Right lobe of liver (tissue), 4 donors: ENCODE measurements around the gene CASKIN1.

ENCODE experiments used
- POLR2A ChIP-seq: fragments of 450-650 bp; IDR thresholded peaks from one replicate; pipeline ENCODE4 v1.6.1; 2017; ENCODE audit warnings: antibody characterized with exemption, mild to moderate bottlenecking
- TF ChIP-seq, protein P1 (sequence below), 4 donors: fragments of 200-600 bp in 3 of 4; fragments of 450-650 bp in 1 of 4; IDR thresholded peaks; one replicate each; pipeline versions ENCODE4 v1.5.1 to v1.8.0; 2016 to 2022; ENCODE audit warnings: antibody characterized with exemption in 4 of 4, mild to moderate bottlenecking in 2 of 4
- donor health status: DM: no; HTN: no; CAD: no.
- donor health status: DM: no; HTN: no; CAD: no.
- donor health status: DM: no; HTN: yes; CAD: no.

- TF ChIP-seq, protein P1, sequence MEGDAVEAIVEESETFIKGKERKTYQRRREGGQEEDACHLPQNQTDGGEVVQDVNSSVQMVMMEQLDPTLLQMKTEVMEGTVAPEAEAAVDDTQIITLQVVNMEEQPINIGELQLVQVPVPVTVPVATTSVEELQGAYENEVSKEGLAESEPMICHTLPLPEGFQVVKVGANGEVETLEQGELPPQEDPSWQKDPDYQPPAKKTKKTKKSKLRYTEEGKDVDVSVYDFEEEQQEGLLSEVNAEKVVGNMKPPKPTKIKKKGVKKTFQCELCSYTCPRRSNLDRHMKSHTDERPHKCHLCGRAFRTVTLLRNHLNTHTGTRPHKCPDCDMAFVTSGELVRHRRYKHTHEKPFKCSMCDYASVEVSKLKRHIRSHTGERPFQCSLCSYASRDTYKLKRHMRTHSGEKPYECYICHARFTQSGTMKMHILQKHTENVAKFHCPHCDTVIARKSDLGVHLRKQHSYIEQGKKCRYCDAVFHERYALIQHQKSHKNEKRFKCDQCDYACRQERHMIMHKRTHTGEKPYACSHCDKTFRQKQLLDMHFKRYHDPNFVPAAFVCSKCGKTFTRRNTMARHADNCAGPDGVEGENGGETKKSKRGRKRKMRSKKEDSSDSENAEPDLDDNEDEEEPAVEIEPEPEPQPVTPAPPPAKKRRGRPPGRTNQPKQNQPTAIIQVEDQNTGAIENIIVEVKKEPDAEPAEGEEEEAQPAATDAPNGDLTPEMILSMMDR (IDR thresholded peaks at IDR 0.05), result no peak
- TF ChIP-seq POLR2A, result no peak
Observed at GRCh38 chr16:2232094-2232990, 35.9 kb upstream of the CASKIN1 start.
